ENCODE measurements around the gene CST6. TPM values are rescaled to one million over a fixed set of nuclear protein-coding genes. Genes with fewer than 3 reads are reported as not detected.
A peak's percentile ranks its signal among the peaks of the same experiment; 100 is the strongest.

The CST6 gene
- total RNA-seq, 1 donor from 2014 or later, result not detected

DNA sequence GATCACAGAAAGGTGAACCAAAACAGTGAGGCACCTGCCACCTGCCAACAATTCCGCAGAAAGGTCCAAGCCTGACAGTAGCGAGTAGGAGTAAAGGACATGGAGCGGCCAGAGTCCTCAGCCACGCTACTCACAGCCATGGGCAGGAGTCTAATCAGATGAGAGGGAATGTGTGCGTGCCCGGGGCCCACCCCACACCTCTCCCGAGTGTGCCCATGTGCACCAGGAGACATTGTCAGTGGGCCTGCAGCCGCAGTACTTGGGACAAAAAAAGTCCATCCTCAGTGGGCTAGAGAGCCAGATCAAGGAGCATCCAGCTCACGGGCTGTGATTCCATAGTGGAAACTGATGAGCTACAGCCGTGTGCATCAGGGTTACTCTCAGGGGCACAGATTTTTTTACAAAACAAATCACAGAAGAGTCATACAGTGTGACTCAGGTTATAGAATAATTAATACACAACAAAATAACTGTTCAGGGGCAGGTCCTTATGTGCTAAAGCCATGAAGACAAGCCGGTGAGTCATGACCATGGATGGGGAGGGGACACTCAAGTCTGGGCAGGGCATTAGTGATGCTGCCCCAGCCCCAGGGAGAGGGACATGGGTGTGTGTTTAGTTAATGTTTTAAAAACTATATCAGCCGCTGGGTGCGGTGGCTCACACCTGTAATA, 38.2 kb upstream of the CST6 start:
- H3K79me2 ChIP-seq (ENCODE audit: insufficient read depth, low read length), result no peaks in the 10 kb centered on the region
- peaks cover 10% of the 10 kb centered on the region for H3K36me3 Mint-ChIP-seq (ENCODE audit: low read depth, unreplicated experiment)
- peaks cover 21% of the 10 kb centered on the region for H4K20me1 ChIP-seq (ENCODE audit: insufficient read depth, low read length)
- TF ChIP-seq, protein P1, sequence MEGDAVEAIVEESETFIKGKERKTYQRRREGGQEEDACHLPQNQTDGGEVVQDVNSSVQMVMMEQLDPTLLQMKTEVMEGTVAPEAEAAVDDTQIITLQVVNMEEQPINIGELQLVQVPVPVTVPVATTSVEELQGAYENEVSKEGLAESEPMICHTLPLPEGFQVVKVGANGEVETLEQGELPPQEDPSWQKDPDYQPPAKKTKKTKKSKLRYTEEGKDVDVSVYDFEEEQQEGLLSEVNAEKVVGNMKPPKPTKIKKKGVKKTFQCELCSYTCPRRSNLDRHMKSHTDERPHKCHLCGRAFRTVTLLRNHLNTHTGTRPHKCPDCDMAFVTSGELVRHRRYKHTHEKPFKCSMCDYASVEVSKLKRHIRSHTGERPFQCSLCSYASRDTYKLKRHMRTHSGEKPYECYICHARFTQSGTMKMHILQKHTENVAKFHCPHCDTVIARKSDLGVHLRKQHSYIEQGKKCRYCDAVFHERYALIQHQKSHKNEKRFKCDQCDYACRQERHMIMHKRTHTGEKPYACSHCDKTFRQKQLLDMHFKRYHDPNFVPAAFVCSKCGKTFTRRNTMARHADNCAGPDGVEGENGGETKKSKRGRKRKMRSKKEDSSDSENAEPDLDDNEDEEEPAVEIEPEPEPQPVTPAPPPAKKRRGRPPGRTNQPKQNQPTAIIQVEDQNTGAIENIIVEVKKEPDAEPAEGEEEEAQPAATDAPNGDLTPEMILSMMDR (IDR thresholded peaks at IDR 0.05; ENCODE audit: insufficient read depth, low read depth, low read length), result no peak
- TF ChIP-seq EZH2 (IDR thresholded peaks at IDR 0.05; ENCODE audit: insufficient read depth, low read length), result no peak
- no peak overlapping the region for H3K9ac ChIP-seq (ENCODE audit: low read length)
- no peaks in the 10 kb centered on the region for H3K4me1 ChIP-seq (ENCODE audit: insufficient read depth, low read length)
- H3K4me3 Mint-ChIP-seq (ENCODE audit: unreplicated experiment), result peak overlapping the region; percentile 22
- H3K4me1 Mint-ChIP-seq (ENCODE audit: low read depth, unreplicated experiment), result peaks cover 2% of the 10 kb centered on the region
- no peak overlapping the region for H2AFZ ChIP-seq (ENCODE audit: low read depth, low read length)
- H3K9me3 ChIP-seq (ENCODE audit: insufficient read depth, low read depth, low read length), result no peaks in the 10 kb centered on the region
- peak; percentile 36 for DNase-seq (ENCODE audit: low read depth)
- no peaks in the 10 kb centered on the region for H3K27me3 Mint-ChIP-seq (ENCODE audit: low read depth, unreplicated experiment)
- no peaks in the 10 kb centered on the region for H3K9me3 Mint-ChIP-seq (ENCODE audit: unreplicated experiment)
- no peak overlapping the region for H3K4me2 ChIP-seq (ENCODE audit: low read length)
- no peak for FAIRE-seq
- no peak overlapping the region for H3K27ac ChIP-seq (ENCODE audit: low read depth, low read length)
- H3K27ac Mint-ChIP-seq (ENCODE audit: unreplicated experiment), result no peak overlapping the region
- H3K4me3 ChIP-seq (ENCODE audit: insufficient read depth, low read depth, low read length), result no peak overlapping the region
- H3K36me3 ChIP-seq (ENCODE audit: insufficient read depth, low read length), result peaks cover 25% of the 10 kb centered on the region
- H3K27me3 ChIP-seq (ENCODE audit: insufficient read depth, low read length), result no peaks in the 10 kb centered on the region

DNA sequence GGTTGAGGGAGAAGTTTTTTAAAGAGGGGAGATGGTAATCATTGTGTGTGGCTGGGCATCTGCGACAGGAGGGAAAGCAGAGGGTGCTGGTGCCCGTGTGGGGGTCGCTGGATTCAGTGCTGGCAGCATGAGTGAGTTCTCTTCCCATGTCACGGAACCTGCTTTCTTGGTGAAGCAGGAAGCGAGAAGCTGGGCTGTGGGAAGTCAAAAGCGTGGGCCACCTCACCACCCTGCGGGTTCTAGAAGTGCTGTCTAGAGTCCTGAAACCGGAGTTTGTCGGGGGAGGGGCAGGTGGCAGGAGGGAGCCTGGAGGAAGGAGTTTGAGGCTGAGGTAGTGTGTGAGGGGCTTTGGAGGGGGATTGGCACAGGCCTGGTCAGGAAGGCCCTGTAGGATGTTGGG, 36.0 kb upstream of the CST6 start:
- Mint-ChIP-seq H3K4me3 (ENCODE audit: unreplicated experiment) (no peak overlapping the region), H3K27ac (ENCODE audit: unreplicated experiment) (peak overlapping the region; percentile 29)
- no peak for FAIRE-seq

More for the DNA sequence above, 36.0 kb upstream of the CST6 start:
- H3K9me3 ChIP-seq (ENCODE audit: insufficient read depth, low read depth, low read length), result no peaks in the 10 kb centered on the region
- Mint-ChIP-seq H3K36me3 (ENCODE audit: low read depth, unreplicated experiment) (peaks cover 13% of the 10 kb centered on the region), H3K4me1 (ENCODE audit: low read depth, unreplicated experiment) (peaks cover 2% of the 10 kb centered on the region), H3K27me3 (ENCODE audit: low read depth, unreplicated experiment) (no peaks in the 10 kb centered on the region), H3K9me3 (ENCODE audit: unreplicated experiment) (no peaks in the 10 kb centered on the region)
- TF ChIP-seq, protein P1 (IDR thresholded peaks at IDR 0.05; ENCODE audit: insufficient read depth, low read depth, low read length), result no peak
- no peak for TF ChIP-seq EZH2 (IDR thresholded peaks at IDR 0.05; ENCODE audit: insufficient read depth, low read length)
- no peak overlapping the region for H3K9ac ChIP-seq (ENCODE audit: low read length)
- no peaks in the 10 kb centered on the region for H3K4me1 ChIP-seq (ENCODE audit: insufficient read depth, low read length)
- H3K79me2 ChIP-seq (ENCODE audit: insufficient read depth, low read length), result no peaks in the 10 kb centered on the region
- no peak for DNase-seq (ENCODE audit: low read depth)
- H3K27ac ChIP-seq (ENCODE audit: low read depth, low read length), result no peak overlapping the region
- no peaks in the 10 kb centered on the region for H3K27me3 ChIP-seq (ENCODE audit: insufficient read depth, low read length)
- peaks cover 13% of the 10 kb centered on the region for H4K20me1 ChIP-seq (ENCODE audit: insufficient read depth, low read length)
- peaks cover 12% of the 10 kb centered on the region for H3K36me3 ChIP-seq (ENCODE audit: insufficient read depth, low read length)
- H3K4me2 ChIP-seq (ENCODE audit: low read length), result no peak overlapping the region
- H2AFZ ChIP-seq (ENCODE audit: low read depth, low read length), result no peak overlapping the region
- H3K4me3 ChIP-seq (ENCODE audit: insufficient read depth, low read depth, low read length), result no peak overlapping the region
